Nephron progenitor cell (in vitro differentiated cells): ENCODE measurements around the gene TRAFD1.

Experiments used
- DNase-seq: peaks from one replicate; pipeline ENCODE4 v3.0.0; 2021
- H3K27ac Mint-ChIP-seq: 2 replicates; pipeline ENCODE4 v1.8.0; 2021; ENCODE audit warnings: mild to moderate bottlenecking, moderate library complexity, mixed read lengths
- H3K27me3 Mint-ChIP-seq: 2 replicates; pipeline ENCODE4 v1.8.0; 2021; ENCODE audit warnings: mild to moderate bottlenecking, low read depth, mixed read lengths; ENCODE audit not compliant: poor library complexity
- H3K36me3 Mint-ChIP-seq: 2 replicates; pipeline ENCODE4 v1.8.0; 2021; ENCODE audit warnings: low read depth, mixed read lengths
- H3K4me1 Mint-ChIP-seq: 2 replicates; pipeline ENCODE4 v1.8.0; 2021; ENCODE audit warnings: mixed read lengths
- H3K4me3 Mint-ChIP-seq: 2 replicates; pipeline ENCODE4 v1.8.0; 2021; ENCODE audit warnings: mild to moderate bottlenecking, moderate library complexity, mixed read lengths
- H3K9me3 Mint-ChIP-seq: 2 replicates; pipeline ENCODE4 v1.8.0; 2021; ENCODE audit warnings: mild to moderate bottlenecking, moderate library complexity, mixed read lengths
- CTCF ChIP-seq: fragments of 200-600 bp; sonication (generic); IDR thresholded peaks from 2 replicates; pipeline ENCODE4 v1.5.0; 2021; ENCODE audit warnings: antibody characterized with exemption

Gene TRAFD1

GRCh38 chr12:112115259-112116045 lies 9.9 kb upstream of the TRAFD1 start:
- H3K9me3 Mint-ChIP-seq: no peaks in the 10 kb centered on the region
- no peaks in the 10 kb centered on the region for H3K36me3 Mint-ChIP-seq
- no peak overlapping the region for H3K27ac Mint-ChIP-seq
- DNase-seq: no peak
- H3K27me3 Mint-ChIP-seq: peaks cover 6% of the 10 kb centered on the region
- TF ChIP-seq CTCF: no peak
- no peak overlapping the region for H3K4me3 Mint-ChIP-seq
- H3K4me1 Mint-ChIP-seq: peaks cover 27% of the 10 kb centered on the region

GRCh38 chr12:112116232-112117060 lies 8.9 kb upstream of the TRAFD1 start:
- no peaks in the 10 kb centered on the region for H3K9me3 Mint-ChIP-seq
- H3K4me1 Mint-ChIP-seq: peaks cover 26% of the 10 kb centered on the region
- no peaks in the 10 kb centered on the region for H3K36me3 Mint-ChIP-seq
- no peak for TF ChIP-seq CTCF
- peaks cover 7% of the 10 kb centered on the region for H3K27me3 Mint-ChIP-seq
- H3K4me3 Mint-ChIP-seq: peak overlapping the region; percentile 54
- H3K27ac Mint-ChIP-seq: peak overlapping the region; percentile 8
- peak; percentile 61 for DNase-seq

- Mint-ChIP-seq H3K27me3 (peaks cover 14% of the 10 kb centered on the region), H3K9me3 (no peaks in the 10 kb centered on the region), H3K36me3 (no peaks in the 10 kb centered on the region), H3K4me1 (peaks cover 27% of the 10 kb centered on the region), H3K27ac (no peak overlapping the region), H3K4me3 (no peak overlapping the region)
- TF ChIP-seq CTCF: no peak
- no peak for DNase-seq
Observed at GRCh38 chr12:112117685-112118084, 7.7 kb upstream of the TRAFD1 start.

- H3K27ac Mint-ChIP-seq: peak overlapping the region; percentile 81
- no peaks in the 10 kb centered on the region for H3K36me3 Mint-ChIP-seq
Observed at GRCh38 chr12:112121780-112122565, 3.4 kb upstream of the TRAFD1 start.

More at GRCh38 chr12:112121780-112122565, 3.4 kb upstream of the TRAFD1 start:
- H3K4me3 Mint-ChIP-seq: no peak overlapping the region
- DNase-seq: no peak
- peaks cover 14% of the 10 kb centered on the region for H3K27me3 Mint-ChIP-seq
- H3K4me1 Mint-ChIP-seq: peaks cover 34% of the 10 kb centered on the region
- H3K9me3 Mint-ChIP-seq: no peaks in the 10 kb centered on the region
- TF ChIP-seq CTCF: no peak
